Fibroblast of upper back skin (primary cell): ENCODE data around the gene GCSH.
A peak's percentile ranks its signal among the peaks of the same experiment; 100 is the strongest.
"Not testable (repeated sequence)": the region's sequence is repeated elsewhere in the genome, so short reads cannot be mapped to it uniquely, and the experiment has no call there.

Experiments used
- DNase-seq: peaks from one replicate; pipeline ENCODE4 v3.0.0-alpha.2; 2013

Gene GCSH

DNA sequence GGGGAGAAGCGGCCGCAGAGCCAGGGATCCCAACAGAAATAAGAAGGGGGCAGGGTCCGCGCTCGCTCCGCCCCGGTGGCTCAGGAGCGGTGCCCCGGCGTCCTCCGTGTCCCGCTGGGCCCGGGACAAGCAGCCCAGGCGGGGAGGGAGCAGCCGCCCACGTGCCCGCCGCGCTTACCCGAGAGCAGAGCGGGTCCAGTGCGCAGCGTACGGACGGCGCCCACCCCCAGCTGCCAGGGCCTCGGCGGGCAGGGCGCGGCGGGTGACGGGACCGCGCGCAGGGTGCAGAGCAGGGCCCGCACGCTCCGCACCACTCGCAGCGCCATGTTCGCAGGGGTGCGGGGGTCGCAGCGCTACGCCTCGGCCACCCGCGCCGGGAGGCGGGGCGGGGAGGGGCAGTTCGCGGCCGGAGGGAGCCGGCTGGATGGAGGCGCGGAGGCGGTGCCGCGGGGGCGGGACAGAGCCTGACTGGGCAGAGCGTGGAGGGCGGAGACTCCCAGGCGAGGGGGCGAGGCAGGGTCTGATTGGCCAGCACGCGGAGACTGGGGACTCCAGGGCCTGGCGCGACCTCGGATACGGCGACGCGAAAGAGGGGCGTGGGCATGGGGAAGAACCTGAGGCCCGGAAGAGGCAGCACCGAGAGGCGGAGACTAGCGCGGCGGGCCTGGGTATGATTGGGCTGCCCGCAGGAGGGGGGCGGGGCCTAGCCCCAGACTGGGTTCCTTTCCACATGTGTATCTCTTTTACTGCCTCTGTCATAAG is at the start of gene GCSH:
GCSH (minus strand) TSS at position 443 of the 762 bp plus-strand sequence; CDS start at position 326, 117 bp downstream.
- DNase-seq, result peak; percentile 98

GRCh38 chr16:81143921-81144471 is 47.8 kb upstream of the GCSH start:
- DNase-seq, result no peak

DNA sequence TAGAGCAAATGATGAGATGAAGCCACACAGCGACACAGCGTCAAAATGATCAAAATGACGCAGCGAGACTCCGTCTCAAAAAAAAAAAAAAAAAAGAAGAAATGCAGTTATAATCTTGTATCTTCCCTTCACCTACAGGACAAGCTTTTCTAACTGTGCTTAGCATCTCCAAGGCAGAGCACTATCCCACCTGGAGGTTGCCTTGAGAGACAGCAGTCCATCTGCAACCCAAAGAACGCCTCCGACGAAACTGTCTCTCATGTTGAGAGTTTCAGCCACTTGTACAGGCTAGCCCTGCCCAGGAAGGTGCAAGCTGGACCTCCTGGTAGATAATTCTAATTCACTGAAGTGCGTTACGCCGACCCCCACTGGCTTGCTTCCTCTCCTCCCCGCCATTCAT is 46.7 kb upstream of the GCSH start:
- no peak for DNase-seq

- DNase-seq, result no peak
Measured at GRCh38 chr16:81140930-81141780, 45.0 kb upstream of the GCSH start.

- DNase-seq, result no peak
Measured at GRCh38 chr16:81138831-81139557, 42.8 kb upstream of the GCSH start.

- DNase-seq, result no peak
Measured at GRCh38 chr16:81137754-81138153, 41.6 kb upstream of the GCSH start.

DNA sequence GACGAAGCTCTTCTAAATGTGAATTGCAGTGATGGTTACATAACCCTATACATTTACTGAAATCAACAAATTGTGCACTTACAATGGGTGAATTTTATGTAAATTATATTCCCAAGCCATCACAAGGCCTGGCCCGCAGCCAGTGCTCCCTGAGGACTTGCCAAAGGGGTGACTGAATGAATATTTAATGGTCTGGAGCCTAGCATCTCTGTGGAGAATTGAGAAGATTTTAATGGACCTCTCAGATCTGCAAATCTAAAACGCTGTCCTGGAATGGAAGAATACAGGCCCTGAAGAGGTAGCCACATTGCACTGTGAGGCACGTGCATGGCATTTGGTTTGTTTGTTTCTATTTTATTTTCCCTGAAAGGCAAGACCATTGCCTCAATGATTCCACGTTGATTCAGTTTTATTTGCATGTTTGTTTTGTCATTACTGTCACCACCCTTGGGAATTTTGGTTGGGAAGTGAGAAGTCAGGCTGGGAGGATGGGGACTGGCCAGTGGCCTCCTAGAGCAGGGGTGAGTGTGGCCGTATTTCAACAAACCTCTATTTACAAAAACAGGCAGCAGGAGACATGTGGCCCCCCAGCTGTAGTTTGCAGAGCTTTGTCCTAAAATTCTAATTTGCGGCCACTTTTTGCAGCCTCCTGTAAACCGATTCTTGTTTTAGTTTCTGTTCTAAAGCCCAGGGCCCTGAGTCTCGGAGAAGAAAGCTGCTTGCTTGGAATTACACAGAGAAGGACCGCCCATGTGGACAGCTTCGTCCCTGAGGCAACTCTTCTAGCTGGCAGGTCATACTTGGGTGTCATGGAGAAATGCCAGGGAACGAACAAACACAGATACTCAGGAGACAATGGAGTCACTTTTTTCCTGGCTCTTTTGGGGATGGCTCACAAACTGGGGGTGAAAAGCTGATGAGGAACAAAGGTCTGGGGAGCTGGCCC is 40.5 kb upstream of the GCSH start:
- no peak for DNase-seq

- DNase-seq, result no peak
Measured at GRCh38 chr16:81130126-81130525, 33.9 kb upstream of the GCSH start.

- DNase-seq, result no peak
Measured at GRCh38 chr16:81128726-81129524, 32.7 kb upstream of the GCSH start.

GRCh38 chr16:81127051-81127450 is 30.9 kb upstream of the GCSH start:
- peak; percentile 16 for DNase-seq

DNA sequence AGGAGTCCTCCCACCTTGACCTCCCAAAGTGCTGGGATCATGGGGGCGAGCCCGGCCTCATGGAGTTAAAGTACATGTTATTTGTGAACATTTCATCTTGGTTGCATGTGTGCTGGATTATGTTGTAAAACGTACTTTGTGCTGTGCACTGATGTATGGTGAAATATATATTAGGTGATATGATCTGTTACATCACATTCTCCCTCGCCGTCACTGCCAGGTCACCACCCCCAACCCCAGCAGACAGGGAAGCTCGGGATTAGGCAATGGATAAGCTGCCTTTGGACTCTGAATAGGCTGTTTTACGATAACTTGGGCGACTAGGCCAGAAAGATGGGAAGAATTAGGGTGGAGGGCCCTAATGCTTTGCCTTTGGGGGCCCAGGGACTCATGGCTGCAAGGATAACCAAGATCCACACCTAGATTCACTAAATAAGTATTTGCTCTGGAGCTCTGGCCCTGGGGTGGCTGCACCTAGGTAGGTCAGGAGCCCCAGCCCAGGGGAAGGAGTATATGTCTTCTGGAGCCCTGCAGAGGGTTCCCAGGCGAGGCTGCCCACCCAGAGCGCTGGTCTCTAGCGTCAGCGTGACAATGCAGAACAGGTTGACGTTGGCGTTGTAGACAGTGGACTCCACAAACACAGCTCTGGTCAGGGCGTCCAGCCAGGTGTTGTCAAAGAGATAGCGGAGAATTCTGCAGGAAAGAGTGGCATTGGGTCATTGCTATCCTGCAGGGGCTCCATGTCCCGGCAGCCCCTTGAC is 27.1 kb upstream of the GCSH start:
- DNase-seq, result no peak

DNA sequence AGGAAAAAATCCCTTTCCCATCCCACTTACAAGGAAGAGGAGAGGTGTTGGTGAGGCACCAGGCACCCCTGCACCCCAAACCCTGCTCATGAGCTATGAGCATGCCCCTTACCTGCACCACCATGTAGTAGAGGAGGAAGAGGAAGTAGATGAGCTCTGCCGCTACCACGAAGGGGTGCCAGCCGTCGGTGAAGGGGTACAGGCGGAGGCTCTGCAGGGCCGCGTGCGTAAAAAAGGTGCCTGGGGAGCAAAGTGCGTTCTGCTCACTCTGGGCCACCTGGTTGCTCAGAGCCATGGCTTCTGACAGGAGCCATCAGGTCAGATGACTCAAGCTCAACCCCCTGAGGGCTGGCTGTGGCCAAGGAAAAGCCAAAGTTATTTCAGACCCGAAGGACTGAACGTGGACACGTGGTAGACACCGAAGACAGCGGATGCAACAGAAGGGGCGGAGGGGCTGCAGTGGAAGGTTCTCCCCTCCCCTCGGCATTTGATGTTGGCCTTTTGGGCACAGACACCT is 25.3 kb upstream of the GCSH start:
- DNase-seq, result no peak

GRCh38 chr16:81117436-81117835 is 21.2 kb upstream of the GCSH start:
- no peak for DNase-seq

DNA sequence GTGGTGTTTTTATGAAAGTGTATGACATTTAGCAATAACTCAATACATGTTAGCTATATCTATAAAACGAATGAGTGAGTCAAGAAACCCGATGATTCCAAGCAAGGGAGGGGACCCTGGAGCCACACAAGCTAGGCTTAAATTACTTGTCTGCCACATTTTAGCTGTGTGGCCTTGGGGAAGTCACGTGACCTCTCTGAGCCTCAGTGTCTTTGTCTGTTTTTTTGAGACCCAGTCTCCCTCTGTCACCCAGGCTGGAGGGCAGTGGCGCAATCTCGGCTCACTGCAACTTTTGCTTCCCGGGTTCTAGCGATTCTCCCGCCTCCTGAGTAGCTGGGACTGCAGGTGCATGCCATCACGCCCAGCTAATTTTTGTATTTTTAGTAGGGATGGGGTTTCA is 20.1 kb upstream of the GCSH start:
- DNase-seq, result no peak

GRCh38 chr16:81112453-81112852 is 16.3 kb upstream of the GCSH start:
- DNase-seq, result no peak

GRCh38 chr16:81109274-81109673 is 13.1 kb upstream of the GCSH start:
- not testable (repeated sequence) for DNase-seq

GRCh38 chr16:81107511-81107910 is 11.3 kb upstream of the GCSH start:
- no peak for DNase-seq

DNA sequence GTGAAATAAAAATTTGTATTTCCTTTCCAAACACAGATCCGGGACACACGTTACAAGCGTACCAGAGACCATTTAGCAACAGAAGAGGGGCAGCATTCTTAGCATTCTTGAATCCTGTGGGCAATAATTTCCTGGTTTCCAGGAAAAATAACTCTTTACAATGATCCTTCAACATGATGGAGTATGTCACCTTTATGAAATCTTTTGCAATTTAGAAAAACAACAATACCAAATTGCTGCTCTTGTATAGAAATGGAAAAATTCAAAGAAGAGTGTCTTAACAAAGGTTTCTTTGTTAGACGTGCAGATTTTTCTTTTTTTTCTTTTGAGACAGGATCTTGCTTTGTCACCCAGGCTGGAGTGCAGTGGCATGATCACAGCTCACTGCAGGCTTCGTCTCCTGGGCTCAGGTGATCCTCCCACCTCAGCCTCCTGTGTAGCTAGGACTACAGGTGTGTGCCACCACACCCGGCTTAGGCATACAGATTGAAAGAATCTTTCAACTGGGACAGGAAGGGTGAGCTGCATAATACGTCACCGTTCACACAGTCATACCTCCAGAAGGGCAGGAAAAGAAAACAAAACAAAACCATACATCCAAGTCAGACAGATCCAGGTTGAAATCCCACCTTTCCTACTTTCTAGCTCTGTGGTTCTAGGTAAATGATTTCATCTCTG is 10.8 kb upstream of the GCSH start:
- no peak for DNase-seq

GRCh38 chr16:81105946-81106345 is 9.8 kb upstream of the GCSH start:
- no peak for DNase-seq
